GM12874 (cell line): ENCODE measurements around the gene KREMEN2.

Experiments used
- CTCF ChIP-seq: IDR thresholded peaks from 2 replicates; pipeline ENCODE4 v1.5.1; 2011; ENCODE audit warnings: low read depth, mild to moderate bottlenecking, control low read depth, low read length, moderate library complexity; ENCODE audit not compliant: insufficient read depth

The KREMEN2 gene

GRCh38 chr16:2971985-2972784, 8.1 kb downstream of the KREMEN2 start:
- TF ChIP-seq CTCF = no peak

DNA sequence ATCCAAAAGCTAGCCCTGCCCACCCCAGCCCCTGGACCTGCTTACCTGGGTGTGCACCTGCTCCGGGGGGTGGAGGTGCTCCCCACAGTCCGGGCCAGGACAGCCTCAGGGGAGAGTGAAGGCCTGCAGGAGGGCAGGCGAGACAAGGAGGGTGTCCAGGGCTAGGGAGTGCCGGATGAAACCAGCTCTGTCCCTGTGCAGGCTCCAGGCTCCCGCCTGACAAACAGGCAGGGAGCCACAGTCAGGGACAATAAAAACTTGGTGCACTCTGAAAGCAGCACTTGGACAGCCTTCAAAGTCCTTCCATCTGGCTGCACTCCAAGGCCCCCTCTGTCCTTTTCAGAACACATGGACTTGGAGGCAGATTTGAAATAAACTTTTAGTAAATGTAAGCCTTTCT, 9.0 kb downstream of the KREMEN2 start:
- TF ChIP-seq CTCF = no peak

DNA sequence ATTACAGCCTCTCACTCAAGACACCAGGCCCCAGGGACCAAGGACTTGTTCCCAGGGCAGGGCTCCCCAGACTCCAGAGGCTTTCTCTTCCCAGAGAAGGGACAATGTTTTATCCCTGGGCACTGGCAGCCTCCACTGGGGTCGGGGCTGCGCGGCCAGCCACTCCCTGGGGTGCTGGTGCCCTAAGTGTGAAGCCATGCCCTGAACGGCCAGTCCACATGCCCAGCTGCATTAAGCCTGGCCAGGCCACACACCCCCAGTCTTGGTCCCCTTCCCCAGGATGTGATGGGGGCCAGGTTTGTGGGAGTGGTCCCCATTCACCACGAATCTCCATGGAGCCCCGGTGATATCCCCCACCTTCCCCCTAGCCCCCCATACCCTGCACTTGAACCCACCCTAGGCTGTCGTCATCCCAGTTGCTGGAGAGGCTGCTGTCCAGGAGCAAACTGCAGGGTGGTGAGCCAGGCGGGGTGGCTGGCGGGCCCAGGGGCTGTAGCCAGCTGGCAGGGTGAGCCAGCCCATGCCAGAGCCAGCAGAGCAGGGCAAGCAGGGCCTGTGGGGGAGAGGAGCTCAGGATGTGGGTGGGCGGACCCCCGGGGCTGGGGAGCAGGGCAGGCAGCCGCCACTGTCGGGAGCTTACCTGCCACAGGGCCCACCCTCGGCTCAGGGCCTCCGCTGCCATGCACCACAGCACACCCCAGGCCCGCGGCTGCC, 9.7 kb downstream of the KREMEN2 start:
- no peak for TF ChIP-seq CTCF

DNA sequence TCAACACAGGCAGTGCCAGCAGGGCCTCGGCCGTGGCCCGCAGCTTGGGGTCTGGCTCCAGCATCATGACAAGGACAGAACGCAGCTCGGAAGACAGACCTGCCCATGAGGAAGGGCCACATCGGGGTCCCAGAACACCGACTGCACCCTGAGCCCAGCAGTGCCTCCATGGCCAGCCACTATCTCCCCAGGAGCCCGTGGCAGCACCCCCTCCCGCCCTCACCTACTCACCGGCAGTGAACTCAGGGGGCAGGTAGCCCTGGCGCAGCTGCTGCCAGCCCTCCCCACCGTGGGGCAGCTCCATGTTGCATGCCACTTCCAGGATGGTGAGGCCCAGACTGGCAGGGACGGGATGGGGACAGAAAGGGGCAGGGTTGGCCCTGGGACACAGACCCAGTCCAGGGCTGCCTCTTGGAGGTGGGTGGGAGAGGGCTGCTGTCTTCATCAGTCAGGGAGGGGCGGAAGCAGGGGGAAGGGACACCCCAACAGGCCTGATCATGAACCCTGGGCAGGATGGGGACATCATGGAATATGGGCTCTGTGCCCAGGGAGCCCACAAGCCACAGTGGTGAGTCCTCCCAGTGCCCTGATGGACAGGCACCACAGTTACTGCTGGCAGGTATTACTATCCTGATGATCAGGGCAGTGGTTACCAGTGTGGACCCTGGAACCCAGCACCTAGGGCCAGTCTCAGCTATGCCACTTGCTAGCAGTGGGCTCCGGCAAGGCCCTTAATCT, 10.4 kb downstream of the KREMEN2 start:
- no peak for TF ChIP-seq CTCF

DNA sequence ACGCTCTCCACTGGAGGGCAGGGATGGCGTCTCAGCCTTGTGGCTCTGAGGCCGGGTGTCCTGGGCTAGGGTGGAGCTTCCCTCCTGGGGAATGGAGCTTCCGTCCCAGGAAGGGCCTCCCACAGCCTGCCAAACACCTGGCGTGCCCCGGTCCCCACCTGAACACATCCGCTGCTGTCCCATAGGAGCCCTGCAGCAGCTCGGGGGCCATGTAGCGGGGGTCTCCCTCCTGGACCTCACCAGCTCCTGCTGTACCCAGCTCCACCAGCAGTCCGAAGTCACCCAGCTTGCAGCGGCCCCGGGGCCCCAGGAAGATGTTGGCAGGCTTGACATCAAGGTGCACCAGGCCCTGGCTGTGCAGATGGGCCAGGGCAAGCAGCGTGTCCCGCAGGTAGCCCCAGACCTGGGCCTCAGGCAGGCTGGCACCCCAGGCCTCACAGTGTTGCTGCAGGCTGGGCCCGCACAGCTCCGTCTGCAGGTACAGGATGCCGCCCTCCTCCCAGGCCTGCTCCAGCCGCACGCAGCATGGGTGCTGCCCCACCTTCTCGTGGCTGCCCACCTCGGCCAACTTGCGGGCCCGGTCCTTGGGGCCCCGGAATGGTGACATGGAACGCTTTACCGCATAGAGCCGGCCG, 11.2 kb downstream of the KREMEN2 start:
- TF ChIP-seq CTCF = no peak

GRCh38 chr16:2976201-2976600, 12.1 kb downstream of the KREMEN2 start:
- no peak for TF ChIP-seq CTCF

DNA sequence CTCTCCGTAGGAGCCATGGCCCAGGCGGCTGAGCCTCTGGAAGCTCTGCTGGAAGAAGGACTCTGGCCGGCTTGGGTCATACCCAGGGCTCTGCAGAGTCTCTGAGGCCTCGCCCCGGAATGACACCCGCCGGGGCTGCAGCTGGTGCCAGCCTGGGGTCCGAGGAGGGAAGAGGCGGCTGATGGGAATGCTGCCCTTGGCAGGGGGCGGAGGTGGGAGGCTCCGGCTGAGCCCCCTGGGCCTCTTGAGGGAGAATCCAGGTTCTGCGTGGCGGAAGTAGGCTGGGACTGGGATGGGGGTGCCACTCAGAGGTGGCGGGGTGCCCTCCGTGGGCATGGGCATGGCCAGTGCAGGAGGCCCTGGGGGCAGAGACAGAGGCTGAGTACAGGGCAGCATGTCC, 12.6 kb downstream of the KREMEN2 start:
- no peak for TF ChIP-seq CTCF
